GM18526 (cell line): Measurements from ENCODE around the gene MAPKAP1.

ENCODE experiments used
- POLR2A ChIP-seq: IDR thresholded peaks from 3 replicates; pipeline ENCODE4 v1.6.1; 2011; ENCODE audit not compliant: insufficient read length; ENCODE audit errors: extremely low read depth

Gene MAPKAP1

DNA sequence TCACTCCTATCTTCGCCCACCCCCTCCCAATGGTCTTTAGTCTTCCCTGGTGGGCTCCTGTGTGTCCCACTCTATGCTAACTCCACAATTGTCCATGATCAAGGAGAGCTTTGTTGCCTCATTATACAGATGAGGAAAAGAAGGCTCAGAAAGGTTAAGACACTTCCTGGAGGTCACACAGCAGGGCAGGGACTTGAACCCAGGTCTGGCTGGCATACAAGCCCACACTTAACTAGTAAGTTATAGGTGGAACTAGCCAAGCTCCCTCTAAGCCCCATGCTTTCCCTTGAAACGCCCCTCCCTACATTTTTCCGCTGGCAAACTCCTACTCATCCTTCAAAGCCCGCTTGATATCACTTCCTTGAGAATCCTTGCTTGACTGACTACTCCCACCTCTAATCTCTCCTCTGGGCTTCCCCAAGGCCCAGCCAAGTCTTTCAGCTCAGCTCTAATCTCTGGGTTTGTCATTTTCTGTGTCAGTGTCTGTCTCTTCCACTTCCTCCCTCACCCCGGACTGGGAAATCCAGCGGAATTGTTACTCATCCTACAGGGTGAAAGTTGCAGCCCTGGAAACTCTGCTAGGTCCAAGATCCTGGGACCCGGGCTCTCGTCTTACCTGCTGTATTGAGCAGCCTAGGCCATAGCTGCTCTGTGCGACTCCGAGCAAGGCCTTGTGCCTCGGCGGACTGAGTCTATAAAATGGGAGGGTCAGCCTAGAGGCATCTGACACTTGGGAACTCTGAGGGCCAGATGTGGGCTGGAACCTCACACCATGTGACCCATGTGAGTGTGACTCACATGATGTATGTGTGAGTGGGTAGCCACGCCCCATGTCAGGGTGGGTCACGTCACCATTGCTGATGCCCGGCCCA is 300.8 kb downstream of the MAPKAP1 start:
- TF ChIP-seq POLR2A: no peak

GRCh38 chr9:125404733-125405132 is 302.3 kb downstream of the MAPKAP1 start:
- no peak for TF ChIP-seq POLR2A

- no peak for TF ChIP-seq POLR2A
Measured at GRCh38 chr9:125400725-125401716, 306.0 kb downstream of the MAPKAP1 start.

GRCh38 chr9:125399666-125400065 is 307.3 kb downstream of the MAPKAP1 start:
- TF ChIP-seq POLR2A: no peak

- TF ChIP-seq POLR2A: no peak
Measured at GRCh38 chr9:125399165-125399564, 307.8 kb downstream of the MAPKAP1 start.

DNA sequence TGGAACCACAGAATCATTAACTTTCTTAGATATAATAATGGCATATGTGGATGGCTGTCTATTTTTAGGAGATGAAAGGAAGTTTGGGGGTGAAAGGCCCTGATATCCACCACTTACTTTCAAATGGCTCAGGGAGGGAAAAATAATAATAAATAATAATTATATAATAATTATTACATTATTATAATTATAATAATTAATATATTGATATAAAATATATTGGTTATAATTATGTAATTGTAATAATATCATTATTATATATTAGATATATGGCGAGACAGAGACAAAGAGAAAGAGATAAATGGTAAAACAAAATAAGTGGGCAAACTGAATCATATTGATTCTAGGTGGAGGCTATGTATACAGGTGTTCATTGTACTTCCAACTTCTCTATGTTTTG is 308.8 kb downstream of the MAPKAP1 start:
- no peak for TF ChIP-seq POLR2A

DNA sequence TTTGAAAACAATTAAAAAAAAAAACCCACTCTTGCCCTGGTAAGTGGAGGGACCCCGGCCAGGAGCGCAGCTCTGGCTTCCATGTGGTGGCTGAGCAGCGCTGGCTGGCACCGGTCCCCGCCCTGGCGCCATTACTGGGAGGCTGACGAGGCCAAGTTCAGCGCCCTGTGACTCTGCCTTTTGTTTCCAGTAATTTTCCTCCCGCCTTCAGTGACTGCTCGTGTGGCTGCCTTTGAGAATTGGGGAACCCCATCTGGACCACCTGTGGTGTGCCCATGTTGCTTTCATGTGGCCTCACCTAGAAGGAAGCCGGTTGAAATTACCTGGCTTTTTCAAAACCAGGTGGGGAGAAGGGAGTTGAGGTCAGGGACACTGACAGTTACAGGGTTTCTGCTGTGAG is 309.3 kb downstream of the MAPKAP1 start:
- no peak for TF ChIP-seq POLR2A

DNA sequence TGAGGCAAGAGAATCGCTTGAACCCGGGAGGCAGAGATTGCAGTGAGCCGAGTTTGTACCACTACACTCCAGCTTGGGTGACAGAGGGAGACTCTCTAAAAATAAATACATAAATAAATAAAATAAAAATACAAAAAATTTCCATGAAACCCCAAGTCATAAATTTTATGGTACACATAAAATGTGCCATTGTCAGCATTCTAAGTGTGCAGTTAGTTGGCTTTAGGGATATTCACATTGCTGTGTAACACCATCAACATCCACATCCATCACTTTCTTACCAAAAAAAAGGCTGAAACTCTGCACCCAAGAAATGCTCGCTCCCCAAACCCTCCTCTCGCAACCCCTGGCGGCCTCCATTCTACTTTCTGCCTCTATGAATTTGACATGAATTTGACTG is 310.2 kb downstream of the MAPKAP1 start:
- TF ChIP-seq POLR2A: no peak

DNA sequence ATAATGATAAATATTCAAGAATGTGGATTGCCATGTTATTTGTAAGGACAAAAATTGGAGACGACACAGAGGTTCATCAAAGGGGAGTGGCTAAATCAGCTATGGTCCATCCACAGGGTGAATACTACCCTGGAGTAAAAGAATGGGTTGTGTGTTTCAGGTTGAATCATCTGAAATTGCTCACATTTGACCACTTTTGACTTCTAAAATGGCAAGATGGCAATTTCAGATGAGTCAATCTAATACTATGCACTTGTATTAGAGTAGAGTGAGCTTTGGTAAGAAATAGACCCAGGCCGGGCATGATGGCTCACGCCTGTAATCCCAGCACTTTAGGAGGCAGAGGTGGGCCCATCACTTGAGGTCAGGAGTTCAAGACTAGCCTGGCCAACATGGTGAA is 313.6 kb downstream of the MAPKAP1 start:
- TF ChIP-seq POLR2A: no peak

- no peak for TF ChIP-seq POLR2A
Measured at GRCh38 chr9:125391704-125392103, 315.3 kb downstream of the MAPKAP1 start.

DNA sequence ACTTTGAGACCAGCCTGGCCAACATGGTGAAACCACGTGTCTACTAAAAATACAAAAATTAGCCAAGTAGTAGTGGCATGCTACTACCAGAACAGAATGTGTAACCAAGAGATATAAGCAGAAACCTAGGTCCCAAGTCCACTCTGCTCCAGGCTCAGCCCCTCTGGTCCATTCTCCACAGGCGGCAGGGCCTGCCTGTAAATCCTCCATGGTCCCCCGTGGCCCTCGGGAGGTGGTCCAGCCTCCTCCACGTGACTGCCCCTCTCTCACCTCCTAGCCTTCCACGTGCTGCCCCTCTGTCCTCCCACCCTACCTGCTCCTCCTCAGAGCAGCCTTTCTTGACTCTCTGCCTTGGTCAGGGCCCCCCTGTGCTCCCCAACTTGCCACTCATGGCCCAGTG is 318.0 kb downstream of the MAPKAP1 start:
- TF ChIP-seq POLR2A: no peak

DNA sequence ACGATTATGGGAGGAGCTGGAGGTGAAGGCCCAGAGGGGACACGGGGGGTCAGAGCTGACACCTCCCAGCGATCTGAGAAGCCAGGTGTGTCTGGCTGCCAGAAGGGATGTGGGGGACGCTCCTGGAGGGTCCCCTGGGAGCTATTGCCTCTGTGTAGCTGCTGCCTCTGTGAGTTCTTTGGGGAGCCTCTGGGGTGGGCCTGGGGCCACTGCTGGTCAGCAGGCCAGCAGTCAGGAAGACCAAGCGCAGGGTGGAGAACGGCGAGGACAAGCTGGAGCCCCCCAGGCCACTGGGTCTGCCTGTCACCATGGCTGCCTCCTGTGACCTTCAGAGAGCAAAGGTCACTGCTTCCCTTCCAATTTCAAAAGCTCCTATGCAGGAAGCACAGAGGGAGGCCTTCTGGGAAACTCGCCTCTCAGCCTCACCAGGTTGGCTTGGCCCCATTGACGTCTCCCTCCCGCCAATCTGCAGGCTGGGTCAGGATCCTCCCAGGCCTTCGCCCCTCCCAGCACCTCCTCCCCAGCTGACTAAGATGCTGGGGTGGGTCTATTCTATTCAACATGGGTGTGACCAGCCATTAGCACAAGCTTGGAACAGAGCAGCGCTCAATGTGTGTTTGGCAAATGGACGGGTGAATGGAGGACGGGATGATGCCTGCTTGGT is 319.0 kb downstream of the MAPKAP1 start:
- TF ChIP-seq POLR2A: no peak
